OCI-LY3 (cell line): ENCODE measurements around the gene SNX21.

Experiments
- EZH2phosphoT487 ChIP-seq: fragments of 200-600 bp; shearing (Covaris generic); IDR thresholded peaks from 2 replicates; pipeline ENCODE4 v1.6.1; 2018; ENCODE audit warnings: antibody characterized with exemption, mixed run types, low read depth
- TF ChIP-seq, protein P1 (sequence below): fragments of 200-600, 300-600 bp; sonication (generic); IDR thresholded peaks from 2 replicates; pipeline ENCODE4 v1.5.1; 2014; ENCODE audit warnings: antibody characterized with exemption, low read length, low read depth

DNA sequence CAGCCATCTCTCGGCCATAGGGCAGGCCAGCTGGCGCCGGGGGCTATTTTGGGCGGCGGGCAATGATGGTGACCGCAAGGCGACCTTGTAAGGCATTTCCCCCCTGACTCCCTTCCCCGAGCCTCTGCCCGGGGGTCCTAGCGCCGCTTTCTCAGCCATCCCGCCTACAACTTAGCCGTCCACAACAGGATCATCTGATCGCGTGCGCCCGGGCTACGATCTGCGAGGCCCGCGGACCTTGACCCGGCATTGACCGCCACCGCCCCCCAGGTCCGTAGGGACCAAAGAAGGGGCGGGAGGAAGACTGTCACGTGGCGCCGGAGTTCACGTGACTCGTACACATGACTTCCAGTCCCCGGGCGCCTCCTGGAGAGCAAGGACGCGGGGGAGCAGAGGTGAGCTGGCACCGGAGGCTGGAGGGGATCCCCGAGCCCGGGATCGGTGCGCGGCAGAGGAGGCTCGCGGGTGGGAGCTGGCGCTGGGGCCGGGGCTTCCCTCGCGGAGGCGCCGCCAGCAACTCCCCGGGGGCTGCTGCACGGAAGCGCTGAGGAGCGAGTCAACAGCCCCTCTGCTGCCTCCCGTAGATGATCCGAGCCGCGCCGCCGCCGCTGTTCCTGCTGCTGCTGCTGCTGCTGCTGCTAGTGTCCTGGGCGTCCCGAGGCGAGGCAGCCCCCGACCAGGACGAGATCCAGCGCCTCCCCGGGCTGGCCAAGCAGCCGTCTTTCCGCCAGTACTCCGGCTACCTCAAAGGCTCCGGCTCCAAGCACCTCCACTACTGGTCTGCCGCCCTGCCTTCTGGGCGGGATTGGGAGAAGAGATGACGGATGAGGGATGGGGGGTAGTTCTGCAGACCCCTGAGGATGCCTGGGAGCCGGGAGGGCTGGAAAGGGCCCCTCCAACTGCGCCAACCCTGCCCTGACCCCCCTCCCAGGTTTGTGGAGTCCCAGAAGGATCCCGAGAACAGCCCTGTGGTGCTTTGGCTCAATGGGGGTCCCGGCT, 57.7 kb downstream of the SNX21 start, which contains the start of the genes CTSA and NEURL2:
- TF ChIP-seq, protein P1, sequence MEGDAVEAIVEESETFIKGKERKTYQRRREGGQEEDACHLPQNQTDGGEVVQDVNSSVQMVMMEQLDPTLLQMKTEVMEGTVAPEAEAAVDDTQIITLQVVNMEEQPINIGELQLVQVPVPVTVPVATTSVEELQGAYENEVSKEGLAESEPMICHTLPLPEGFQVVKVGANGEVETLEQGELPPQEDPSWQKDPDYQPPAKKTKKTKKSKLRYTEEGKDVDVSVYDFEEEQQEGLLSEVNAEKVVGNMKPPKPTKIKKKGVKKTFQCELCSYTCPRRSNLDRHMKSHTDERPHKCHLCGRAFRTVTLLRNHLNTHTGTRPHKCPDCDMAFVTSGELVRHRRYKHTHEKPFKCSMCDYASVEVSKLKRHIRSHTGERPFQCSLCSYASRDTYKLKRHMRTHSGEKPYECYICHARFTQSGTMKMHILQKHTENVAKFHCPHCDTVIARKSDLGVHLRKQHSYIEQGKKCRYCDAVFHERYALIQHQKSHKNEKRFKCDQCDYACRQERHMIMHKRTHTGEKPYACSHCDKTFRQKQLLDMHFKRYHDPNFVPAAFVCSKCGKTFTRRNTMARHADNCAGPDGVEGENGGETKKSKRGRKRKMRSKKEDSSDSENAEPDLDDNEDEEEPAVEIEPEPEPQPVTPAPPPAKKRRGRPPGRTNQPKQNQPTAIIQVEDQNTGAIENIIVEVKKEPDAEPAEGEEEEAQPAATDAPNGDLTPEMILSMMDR: no peak
- no peak for TF ChIP-seq EZH2phosphoT487
